HUDEP-2 (cell line): ENCODE data around the gene MRPS10.
"Not testable (repeated sequence)": the region's sequence is repeated elsewhere in the genome, so short reads cannot be mapped to it uniquely, and the experiment has no call there.

Source experiments
- DNase-seq, 76 experiments: peaks; one replicate each; lab custom pipeline; 2025; ENCODE audit not compliant: unreplicated experiment in 76 of 76; lab: John Stamatoyannopoulos, UW

The MRPS10 gene

DNA sequence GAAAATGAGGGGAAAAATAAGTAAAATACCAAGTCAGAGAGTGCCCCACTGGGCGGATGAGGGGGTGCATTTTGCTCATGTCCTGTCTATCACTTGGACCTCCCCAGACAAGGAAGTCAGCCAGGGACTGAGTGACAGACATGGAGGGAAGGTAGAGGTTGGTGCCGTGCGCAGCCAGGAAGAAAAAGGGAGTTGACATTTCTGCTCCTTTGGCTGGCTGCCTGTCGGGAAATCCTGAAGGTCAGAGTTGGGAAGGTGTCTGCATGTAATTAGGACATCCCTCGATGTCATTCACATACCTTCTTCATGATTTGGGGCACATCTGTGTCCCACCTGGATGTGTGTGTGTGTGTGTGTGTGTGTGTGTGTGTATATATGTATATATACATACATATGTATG, 35.6 kb downstream of the MRPS10 start:
- no peak for DNase-seq

DNA sequence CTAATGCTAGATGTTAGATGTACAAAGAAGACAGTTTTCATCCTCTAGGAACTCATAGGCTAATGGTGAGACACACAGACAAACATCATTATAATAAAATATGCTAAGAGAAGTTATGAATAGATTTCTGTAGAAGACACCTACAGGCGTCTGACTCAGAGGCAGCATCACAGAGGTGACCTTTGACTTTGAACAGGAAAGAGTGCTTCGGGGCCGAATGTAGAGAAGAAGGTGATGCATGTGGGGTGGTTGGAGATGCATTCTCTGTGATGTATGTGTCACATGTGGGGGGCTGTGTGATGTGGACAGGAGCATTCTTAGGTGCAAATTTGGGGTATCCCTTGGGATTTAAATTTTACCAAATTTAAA, 37.7 kb downstream of the MRPS10 start:
- DNase-seq, result no peak

DNA sequence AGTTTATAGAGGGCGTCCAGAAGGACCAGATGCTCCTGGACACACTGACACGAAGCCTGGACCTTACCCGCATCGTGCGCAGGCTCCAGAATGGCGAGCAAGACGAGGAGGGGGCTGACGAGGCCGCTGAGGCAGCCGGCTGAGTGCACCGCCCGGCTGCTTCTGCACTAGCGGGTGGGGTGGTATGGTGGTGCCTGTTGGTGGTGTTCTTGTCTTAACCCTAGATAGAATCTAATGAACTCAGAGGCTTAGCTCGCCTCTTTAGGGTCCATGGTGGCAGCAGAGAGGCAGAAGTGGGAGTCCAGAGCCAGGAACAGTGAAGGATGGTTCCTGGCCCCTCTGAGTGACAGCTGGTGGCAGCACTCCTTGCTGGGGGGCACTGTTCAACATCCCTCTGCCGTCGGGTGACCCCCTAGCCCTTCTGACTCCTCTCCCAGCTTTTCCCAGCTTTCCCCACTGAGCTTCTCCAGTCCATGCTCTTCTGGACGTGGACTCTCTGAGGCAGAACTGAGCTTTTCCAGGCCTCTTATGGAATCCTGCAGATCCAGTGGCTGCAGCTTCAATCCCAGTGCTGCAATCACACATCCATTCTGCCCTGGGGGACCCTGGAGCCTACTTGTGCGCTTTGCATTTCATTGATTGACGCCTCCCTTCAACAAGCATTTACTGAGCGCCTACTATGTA, 38.3 kb downstream of the MRPS10 start:
- peak in 2 of 76 experiments; percentile 22 to 26 for DNase-seq

DNA sequence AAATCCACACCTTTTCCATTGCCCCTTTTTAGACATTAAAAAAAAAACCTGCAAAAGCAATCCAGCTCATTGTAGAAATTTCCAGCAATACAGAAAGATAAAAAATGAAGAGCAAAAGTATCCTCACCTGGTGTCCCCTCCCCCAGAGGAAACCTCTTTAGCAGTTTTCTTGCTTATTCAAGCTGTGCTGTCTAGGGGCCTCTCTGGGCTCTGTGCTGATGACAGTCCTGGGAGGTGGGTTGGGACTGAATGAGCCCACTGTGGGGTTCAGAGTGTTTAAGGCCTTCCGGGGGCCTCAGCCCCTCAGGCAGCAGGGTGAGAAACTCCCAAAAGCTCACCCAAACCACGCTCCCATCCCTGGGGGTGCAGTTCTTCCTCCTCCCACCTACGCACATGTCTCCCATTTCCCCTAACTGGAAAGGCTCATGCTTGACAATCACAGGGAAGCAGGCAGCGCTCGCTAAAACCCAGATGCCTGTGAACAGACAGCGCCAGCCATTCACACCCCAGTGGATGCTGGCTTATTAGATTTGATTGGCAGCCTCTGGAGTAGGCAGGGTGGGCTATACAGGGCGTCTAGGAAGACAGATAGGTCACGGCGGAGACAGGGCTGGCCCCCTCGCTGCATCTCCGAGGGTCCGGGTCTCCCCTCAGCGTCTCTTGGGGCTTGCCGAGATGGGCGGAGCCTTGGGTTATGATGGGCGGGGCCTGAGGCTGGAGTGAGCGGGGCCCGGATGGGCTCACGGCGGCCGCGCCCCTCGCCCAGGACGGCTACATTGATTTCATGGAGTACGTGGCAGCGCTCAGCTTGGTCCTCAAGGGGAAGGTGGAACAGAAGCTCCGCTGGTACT, 39.9 kb downstream of the MRPS10 start:
- no peak for DNase-seq

DNA sequence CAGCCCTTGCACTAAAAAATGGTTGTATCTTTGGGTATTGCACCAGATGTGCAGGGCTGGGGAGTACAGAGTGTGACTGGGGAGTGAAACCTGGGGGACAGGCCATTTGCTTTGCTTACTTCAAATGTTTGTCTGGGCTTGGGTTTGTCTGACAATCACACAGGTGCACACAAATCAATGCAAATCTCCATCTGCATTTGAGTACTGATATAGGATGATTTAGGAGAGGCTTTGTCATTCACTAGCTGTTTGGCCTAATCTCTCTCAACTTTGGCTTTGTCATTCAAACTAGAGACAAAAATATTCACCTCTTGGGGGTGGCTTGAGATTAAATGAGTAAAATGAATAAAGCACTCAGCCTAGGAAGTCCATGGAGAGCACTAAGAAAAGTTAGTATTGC, 40.7 kb downstream of the MRPS10 start:
- no peak for DNase-seq

DNA sequence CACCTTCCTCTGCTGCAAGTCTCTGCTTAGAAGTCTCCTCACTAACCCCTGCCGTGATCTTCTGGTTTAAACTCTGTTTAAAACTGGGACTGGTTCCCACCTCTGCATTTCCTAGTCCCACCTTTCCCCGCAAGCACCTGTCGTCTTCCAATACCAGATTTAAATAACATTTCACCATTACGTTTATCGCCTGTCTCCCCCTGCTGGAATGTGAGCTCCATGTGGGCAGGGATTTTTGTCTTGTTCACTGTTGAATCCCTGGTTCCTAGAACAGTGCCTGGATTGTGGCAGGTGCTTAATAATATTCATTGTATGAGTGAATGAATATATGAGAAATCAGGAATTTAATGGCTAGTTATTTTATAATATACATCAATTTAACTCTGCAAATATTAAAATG, 41.8 kb downstream of the MRPS10 start:
- peak in 1 of 76 experiments; percentile 24 for DNase-seq

DNA sequence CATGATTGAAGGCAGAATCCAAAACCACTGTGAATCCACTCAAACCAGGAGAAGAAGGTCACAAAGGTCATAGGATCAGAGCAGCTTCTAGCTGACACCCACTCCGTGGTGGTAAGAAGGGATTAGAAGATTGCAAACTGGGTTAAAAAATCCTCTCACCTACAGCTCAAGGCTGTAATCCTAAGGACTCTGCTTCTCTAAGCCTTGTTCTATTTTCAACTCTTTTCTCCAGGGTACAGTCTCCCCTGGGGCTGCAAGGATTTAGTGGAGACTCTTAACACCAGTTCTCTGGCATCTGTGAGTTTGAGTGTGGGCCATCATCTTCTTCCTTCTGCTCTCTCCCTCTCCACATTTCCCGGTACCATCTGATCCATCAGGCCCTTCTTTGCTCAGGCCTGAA, 44.6 kb downstream of the MRPS10 start, which contains the start of gene GUCA1A:
Gene GUCA1A, plus strand, starts transcription at position 264 of the 400 bp plus-strand sequence. CDS start 250 bp downstream, outside the sequence.
- DNase-seq, result no peak

DNA sequence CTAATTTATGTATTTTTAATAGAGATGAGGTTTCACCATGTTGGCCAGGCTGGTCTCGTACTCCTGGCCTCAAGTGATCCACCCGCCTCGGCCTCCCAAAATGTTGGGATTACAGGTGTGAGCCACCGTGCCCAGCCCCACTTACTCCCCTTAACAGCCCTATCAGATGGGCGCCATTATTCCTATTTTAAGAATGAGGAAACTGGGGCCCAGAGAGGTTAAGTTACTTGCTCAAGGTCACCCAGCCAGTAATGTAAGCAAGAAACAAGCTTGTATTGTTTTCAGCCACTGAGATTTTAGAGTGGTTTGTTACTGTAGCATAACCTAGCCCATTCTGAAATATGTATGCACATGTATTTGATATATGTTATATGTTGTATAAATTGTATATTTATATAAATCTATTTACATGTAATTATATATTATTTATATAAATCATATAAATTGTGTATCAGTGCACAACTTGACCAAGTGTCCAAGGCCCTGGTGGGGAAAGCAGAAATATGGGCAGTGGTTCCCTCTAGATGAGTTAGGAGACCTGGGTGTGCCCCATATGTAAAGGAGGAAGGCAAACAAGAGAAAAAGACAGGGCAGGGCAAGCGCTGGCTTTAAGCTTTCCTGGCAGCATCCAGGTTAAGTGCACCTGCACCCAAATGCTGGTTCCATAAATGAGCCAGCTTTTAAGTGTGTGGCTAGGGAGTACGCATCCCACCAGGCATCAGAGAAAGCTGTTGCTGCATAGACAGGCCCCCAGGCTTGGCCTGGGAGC, 45.7 kb downstream of the MRPS10 start:
- DNase-seq, result no peak

DNA sequence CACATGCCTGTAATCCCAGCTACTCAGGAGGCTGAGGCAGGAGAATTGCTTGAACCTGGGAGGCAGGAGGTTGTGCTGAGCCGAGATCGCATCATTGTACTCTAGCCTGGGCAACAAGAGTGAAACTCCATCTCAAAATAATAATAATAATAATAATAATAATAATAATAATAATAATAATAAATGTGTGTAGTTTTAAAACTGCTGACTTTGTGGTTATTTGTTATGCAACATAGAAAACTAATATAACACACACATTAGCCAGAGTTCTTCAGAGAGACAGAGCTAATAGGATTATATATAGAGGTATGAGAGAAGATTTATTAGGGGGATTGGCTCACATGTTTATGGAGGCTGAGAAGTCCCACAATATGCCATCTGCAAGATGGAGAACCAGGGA, 47.9 kb downstream of the MRPS10 start:
- DNase-seq, result not testable (repeated sequence)

DNA sequence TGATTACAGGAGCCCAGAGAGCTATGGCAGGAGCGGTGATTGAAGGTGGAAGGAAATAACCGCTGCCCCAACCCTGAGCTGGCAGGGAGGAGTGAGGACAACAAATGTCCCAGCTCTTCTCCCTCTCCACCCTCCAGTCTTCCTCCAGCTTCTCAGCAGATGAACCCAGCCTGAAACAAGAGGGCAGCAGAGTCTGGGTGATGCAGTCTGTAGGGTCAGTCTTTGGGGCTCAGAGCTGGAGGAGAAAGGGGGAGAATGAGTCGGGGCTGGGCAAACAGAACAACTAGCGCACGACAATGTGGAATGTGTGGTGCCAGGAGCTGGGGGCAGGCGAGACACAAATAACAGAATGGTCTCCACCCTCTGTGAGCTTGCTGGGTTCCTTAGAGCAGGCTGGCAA, 49.0 kb downstream of the MRPS10 start:
- no peak for DNase-seq

DNA sequence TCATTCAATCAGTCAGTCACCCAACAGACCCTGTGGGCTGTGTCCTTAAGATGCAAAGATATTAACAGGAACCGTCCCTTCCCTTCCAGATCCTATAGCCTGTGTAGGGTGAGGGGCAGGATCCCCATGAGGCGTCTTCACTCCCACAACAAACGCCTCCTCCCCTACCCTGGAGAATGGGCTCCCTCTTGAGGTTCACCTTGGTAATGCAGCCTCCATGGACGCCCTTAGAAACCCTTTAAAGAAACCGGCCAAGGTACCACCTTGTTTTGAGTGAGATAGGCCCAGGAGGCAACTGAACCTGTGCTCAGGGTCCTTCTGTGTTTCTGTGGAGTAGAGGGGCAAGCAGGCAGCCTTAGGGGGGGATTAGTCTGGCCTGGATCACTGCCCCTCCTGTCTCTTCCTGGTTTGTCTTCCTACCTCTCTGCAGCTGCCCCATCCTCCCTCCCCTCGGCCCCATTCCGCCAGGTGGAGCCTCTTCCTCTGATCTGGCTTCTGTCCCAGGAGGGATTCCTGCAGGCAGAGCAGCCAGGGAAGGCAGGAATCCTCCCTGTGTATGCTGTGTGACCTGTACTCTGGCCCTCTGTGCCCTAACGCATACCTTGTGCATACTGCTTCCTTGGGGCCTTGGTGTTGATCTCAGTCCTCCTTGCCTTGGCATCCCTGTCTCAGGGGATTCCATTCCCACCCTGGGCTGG, 51.1 kb downstream of the MRPS10 start:
- peak in 69 of 76 experiments; percentile 13 to 92 (median 62) for DNase-seq

DNA sequence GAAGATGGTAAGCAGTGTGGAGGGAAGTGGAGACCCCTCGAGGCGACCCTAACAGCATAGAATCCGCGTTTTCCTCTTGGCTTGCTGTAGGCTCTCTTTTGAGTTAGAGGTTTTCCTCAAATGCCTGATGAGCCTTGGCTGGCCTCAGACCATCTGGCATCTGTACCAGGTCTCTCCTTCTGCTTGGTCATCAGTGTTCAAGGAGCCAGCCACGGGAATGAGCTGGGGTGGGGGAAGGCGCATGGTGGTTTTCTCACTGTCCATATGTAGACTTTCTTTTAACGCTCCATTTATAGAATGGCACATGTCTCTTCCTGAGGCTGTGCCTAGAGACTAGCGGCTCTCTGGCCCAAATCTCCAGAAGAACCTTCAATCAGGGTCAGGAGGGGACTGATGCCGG, 52.6 kb downstream of the MRPS10 start:
- DNase-seq, result no peak

DNA sequence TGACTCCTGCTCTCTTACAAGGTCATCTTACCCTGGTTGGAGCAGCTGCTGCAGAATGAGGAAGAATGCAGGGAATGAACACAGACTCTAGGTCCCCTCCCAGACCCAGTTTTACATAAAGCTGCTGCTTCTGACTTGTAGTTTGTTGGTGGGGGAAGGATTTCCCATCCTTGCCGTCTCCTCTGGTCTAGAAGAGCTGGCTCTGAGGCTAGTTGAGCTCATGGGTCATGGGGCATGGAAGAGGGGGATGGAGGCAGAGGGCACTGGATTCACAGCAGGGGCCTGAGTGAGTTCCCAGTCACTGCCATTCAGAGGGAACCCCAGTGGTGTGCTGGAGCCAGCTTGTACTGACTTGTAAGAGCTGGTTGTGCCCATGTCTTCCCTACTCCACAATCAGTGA, 53.7 kb downstream of the MRPS10 start:
- DNase-seq, result no peak

DNA sequence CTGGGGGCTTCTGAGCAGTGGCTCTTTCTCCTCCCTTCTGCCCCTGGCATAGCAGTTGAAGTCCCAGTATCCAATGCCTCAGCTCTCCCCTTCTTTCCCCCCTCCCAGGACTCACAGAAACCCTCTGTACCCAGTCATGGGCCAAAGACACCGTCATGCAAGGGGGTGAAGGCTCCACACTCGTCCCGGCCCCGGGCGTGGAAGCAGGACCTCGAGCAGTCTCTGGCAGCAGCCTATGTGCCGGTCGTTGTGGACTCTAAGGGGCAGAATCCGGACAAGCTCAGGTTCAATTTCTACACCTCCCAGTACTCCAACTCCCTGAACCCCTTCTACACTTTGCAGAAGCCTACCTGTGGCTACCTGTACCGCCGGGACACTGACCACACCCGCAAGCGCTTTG, 54.8 kb downstream of the MRPS10 start:
- DNase-seq, result no peak

DNA sequence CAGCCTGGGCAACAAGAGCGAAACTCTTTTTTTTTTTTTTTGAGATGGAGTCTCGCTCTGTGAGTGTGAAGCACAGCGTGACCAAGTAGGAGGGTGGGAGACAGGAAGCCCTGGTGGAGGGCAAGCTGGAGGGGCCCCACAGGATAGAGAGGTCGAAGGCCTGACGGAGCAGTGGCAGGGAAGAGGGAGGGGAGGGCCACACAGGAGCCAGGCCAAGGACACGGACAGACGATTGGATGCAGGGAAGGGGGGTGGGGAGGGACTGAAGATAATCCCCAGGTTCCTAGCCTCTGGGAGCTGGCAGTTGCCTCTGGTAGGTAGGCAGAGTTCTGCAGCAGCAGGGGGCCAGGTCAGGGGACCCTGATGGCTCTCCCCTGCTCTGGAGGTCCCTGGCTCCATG, 55.3 kb downstream of the MRPS10 start:
- DNase-seq, result no peak

DNA sequence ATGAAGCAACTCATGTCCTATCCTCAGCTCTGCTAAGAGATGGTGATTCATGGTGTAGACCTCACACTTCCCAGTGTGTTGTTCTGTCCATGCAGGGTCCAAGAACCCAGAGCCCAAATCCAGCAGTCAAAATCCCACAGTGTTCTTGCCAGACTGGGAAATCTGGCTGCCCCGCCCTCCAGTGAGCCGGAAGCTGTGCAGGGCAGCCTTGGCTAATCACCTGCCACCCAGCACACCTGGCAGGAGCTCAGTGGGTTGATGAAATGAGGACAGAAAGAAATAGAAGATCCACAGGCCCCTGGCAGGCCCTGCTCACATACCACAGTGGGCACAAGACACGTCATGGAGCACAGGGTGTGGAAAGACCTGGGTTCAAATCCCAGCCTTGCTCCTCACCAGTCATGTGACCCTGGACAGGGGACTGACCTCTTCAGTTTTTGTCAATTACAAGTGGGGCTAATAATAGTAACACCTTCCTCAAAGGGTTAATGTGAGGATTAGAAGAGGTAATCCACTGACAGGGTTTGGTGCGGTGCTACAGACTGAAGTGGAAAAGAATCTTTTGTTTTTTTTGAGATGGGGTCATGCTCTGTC, 58.1 kb downstream of the MRPS10 start:
- no peak for DNase-seq

DNA sequence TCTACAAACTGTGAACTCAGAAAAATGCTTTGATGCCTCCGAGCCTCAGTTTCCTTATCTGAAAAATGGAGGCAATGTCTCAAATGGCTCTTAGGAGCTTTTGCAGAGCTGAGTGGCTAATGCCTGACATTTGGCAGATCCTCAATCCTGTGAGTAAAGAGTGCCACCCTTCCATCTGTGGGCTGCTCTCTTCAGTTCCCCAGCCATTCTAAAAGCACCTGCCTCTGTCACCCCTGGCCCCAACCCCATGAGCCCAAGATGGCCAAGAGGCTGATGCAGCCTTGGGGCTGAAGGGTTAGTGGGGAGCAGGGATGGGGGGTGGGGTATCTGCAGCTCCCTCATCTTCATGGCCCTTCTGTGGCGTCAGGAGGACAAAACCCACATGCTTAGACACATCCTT, 59.0 kb downstream of the MRPS10 start:
- DNase-seq, result no peak

DNA sequence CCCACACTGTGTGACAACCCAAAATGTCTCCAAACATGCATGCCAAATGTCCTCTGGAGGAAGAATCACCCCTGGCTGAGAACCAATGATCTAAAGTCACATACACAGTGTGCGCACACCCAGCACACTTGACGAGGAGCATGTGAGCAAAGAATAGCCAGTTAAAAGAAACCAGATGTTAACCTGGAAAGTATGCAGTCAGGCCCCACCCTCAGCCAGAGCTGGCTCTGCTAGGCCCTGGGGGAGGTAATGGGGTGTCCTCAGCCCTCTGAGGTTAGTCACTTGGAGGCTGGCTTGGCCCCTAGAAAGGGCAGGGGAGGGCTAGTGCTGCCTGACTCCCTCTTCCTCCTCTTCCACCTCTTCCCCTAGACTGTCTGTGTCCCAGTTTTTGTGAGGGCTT, 59.6 kb downstream of the MRPS10 start:
- DNase-seq, result no peak
